ENCODE measurements around the gene RNPEPL1. TPM values are rescaled to one million over a fixed set of nuclear protein-coding genes. Genes with fewer than 3 reads are reported as not detected.

The RNPEPL1 gene
- total RNA-seq, 1 donor from 2014 or later = 22.7 TPM

DNA sequence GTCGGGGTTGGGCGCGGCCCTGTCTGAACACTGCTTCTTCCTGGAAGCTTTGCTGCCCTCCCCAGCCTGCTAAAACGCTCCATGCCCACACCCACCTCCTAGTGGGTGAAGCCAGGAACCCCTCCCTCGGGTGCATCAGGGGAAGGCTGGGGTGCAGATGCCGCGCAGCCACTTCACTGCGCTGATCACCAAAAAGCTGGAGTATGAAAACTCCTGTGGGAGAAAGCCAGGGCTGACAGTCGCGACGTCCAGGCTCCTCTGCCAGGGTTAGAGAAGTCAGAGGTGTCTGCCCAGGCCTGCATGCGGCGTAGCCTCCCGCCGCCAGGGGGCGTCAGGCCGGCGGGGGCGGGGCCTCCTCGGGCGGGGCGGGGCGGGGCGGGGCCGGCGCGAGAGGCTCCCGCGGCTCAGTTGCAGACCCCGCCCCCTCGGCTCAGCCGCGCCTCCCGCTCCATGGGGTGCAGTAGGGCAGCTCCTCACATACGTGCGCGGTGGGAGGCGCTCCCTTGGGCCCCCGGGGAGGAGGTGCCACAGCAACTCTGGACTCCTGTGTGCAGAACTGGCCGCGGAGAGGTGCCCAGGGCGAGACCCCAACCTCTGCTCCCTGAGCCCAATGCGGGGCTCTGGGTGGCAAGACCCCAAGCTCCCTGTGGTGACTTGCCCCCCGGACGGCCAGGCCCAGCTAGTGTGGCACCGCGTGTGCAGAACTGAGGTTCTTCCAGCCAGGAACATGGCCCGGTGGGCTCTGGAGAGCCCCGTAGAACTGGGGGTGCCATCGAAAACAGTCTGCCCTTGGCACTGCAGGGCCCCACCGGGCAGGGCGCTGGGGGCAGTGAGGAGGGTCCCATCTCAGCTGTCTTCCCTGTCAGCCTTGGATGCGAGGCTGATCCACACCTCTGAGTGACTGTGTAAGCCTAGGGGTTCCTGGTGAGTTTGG, 1.8 kb upstream of the RNPEPL1 start:
- Mint-ChIP-seq H3K36me3 (ENCODE audit: low read depth, unreplicated experiment) (no peaks in the 10 kb centered on the region), H3K27me3 (ENCODE audit: low read depth, unreplicated experiment) (no peaks in the 10 kb centered on the region)

GRCh38 chr2:240567137-240567871, 980 bp upstream of the RNPEPL1 start:
- Histone ChIP-seq H3K4me2 (ENCODE audit: low read length) (peak overlapping the region; percentile 97), H4K20me1 (ENCODE audit: insufficient read depth, low read length) (peaks cover 25% of the 10 kb centered on the region), H3K4me3 (ENCODE audit: insufficient read depth, low read depth, low read length) (peak overlapping the region; percentile 67), H3K36me3 (ENCODE audit: insufficient read depth, low read length) (no peaks in the 10 kb centered on the region), H3K27ac (ENCODE audit: low read depth, low read length) (no peak overlapping the region), H3K27me3 (ENCODE audit: insufficient read depth, low read length) (no peaks in the 10 kb centered on the region), H3K79me2 (ENCODE audit: insufficient read depth, low read length) (peaks cover 7% of the 10 kb centered on the region), H3K9me3 (ENCODE audit: insufficient read depth, low read depth, low read length) (no peaks in the 10 kb centered on the region), H3K4me1 (ENCODE audit: insufficient read depth, low read length) (peaks cover 24% of the 10 kb centered on the region), H3K9ac (ENCODE audit: low read length) (peak overlapping the region; percentile 69), H2AFZ (ENCODE audit: low read depth, low read length) (peak overlapping the region; percentile 80)
- TF ChIP-seq CTCF (IDR thresholded peaks at IDR 0.05; ENCODE audit: insufficient read depth, low read depth, low read length) (no peak), EZH2 (IDR thresholded peaks at IDR 0.05; ENCODE audit: insufficient read depth, low read length) (no peak)
- H3K27me3 Mint-ChIP-seq (ENCODE audit: low read depth, unreplicated experiment) = no peaks in the 10 kb centered on the region
- DNase-seq (ENCODE audit: low read depth) (no peak), FAIRE-seq (no peak)
- H3K9me3 Mint-ChIP-seq (ENCODE audit: unreplicated experiment) = no peaks in the 10 kb centered on the region
- H3K36me3 Mint-ChIP-seq (ENCODE audit: low read depth, unreplicated experiment) = no peaks in the 10 kb centered on the region
- peaks cover 13% of the 10 kb centered on the region for H3K4me1 Mint-ChIP-seq (ENCODE audit: low read depth, unreplicated experiment)
- peak overlapping the region; percentile 72 for H3K27ac Mint-ChIP-seq (ENCODE audit: unreplicated experiment)
- peak overlapping the region; percentile 91 for H3K4me3 Mint-ChIP-seq (ENCODE audit: unreplicated experiment)

More for the DNA sequence above, 1.8 kb upstream of the RNPEPL1 start:
- Histone ChIP-seq H3K79me2 (ENCODE audit: insufficient read depth, low read length) (peaks cover 7% of the 10 kb centered on the region), H3K4me2 (ENCODE audit: low read length) (peak overlapping the region; percentile 97), H3K36me3 (ENCODE audit: insufficient read depth, low read length) (no peaks in the 10 kb centered on the region), H3K9me3 (ENCODE audit: insufficient read depth, low read depth, low read length) (no peaks in the 10 kb centered on the region), H2AFZ (ENCODE audit: low read depth, low read length) (peak overlapping the region; percentile 62), H4K20me1 (ENCODE audit: insufficient read depth, low read length) (peaks cover 25% of the 10 kb centered on the region), H3K4me3 (ENCODE audit: insufficient read depth, low read depth, low read length) (no peak overlapping the region), H3K27ac (ENCODE audit: low read depth, low read length) (no peak overlapping the region), H3K27me3 (ENCODE audit: insufficient read depth, low read length) (no peaks in the 10 kb centered on the region), H3K4me1 (ENCODE audit: insufficient read depth, low read length) (peaks cover 29% of the 10 kb centered on the region), H3K9ac (ENCODE audit: low read length) (peak overlapping the region; percentile 39)
- Mint-ChIP-seq H3K4me3 (ENCODE audit: unreplicated experiment) (peak overlapping the region; percentile 91), H3K27ac (ENCODE audit: unreplicated experiment) (no peak overlapping the region), H3K4me1 (ENCODE audit: low read depth, unreplicated experiment) (peaks cover 16% of the 10 kb centered on the region), H3K9me3 (ENCODE audit: unreplicated experiment) (no peaks in the 10 kb centered on the region)
- TF ChIP-seq EZH2 (IDR thresholded peaks at IDR 0.05; ENCODE audit: insufficient read depth, low read length) = no peak
- peak; percentile 20 for TF ChIP-seq CTCF (IDR thresholded peaks at IDR 0.05; ENCODE audit: insufficient read depth, low read depth, low read length)
- DNase-seq (ENCODE audit: low read depth) (peak; percentile 51), FAIRE-seq (no peak)
